Peyer's patch (tissue), 4 donors: Measurements from ENCODE around the gene RALB.

ENCODE experiments used
- POLR2A ChIP-seq, 2 donors: fragments of 450-650 bp; IDR thresholded peaks; one replicate each; pipeline ENCODE4 v1.5.1; 2017; ENCODE audit warnings: antibody characterized with exemption in 2 of 2, mild to moderate bottlenecking in 2 of 2, moderate library complexity in 2 of 2
- TF ChIP-seq, protein P1 (sequence below), 6 experiments: fragments of 450-650 bp in 4 of 6; fragments of 200-600 bp in 2 of 6; sonication (generic) in 1 of 6; IDR thresholded peaks; one replicate each; pipeline ENCODE4 v1.5.1; 2017 to 2019; ENCODE audit warnings: antibody characterized with exemption in 6 of 6, mild to moderate bottlenecking in 3 of 6, moderate library complexity in 1 of 6

DNA sequence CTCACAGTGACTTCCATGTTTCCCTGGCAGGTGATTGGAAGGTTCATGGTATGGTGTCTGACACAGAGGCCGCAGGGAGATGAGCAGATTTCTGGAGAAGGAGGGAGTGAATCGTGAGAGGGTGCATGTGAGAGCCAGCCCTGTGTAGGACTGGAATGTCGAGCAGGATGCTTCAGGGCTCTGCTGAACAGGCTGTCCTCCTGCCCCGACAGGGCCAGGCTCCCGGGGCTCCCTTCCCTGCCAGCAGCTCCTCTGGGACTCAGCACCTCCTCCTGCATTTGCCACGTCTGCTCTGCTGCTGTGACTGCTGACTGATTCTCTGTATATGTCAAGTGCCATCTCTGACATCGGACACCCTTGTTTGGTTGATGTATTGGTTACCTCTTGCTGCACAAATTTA is 54.8 kb downstream of the RALB start:
- TF ChIP-seq, protein P1, sequence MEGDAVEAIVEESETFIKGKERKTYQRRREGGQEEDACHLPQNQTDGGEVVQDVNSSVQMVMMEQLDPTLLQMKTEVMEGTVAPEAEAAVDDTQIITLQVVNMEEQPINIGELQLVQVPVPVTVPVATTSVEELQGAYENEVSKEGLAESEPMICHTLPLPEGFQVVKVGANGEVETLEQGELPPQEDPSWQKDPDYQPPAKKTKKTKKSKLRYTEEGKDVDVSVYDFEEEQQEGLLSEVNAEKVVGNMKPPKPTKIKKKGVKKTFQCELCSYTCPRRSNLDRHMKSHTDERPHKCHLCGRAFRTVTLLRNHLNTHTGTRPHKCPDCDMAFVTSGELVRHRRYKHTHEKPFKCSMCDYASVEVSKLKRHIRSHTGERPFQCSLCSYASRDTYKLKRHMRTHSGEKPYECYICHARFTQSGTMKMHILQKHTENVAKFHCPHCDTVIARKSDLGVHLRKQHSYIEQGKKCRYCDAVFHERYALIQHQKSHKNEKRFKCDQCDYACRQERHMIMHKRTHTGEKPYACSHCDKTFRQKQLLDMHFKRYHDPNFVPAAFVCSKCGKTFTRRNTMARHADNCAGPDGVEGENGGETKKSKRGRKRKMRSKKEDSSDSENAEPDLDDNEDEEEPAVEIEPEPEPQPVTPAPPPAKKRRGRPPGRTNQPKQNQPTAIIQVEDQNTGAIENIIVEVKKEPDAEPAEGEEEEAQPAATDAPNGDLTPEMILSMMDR (IDR thresholded peaks at IDR 0.05) = no peak
- no peak for TF ChIP-seq POLR2A (IDR thresholded peaks at IDR 0.05)
